DND-41 (cell line): ENCODE results near the gene ZSCAN10.

Source experiments
- ATAC-seq: fragments of 200-7000 bp; cut with Tn5 transposase; 3 replicates; pipeline ENCODE4 v1.9.1; 2021; ENCODE audit warnings: low read depth; ENCODE audit not compliant: insufficient read depth
- DNase-seq: peaks from one replicate; pipeline ENCODE4 v3.0.0-alpha.2; 2020
- H2AFZ ChIP-seq: 2 replicates; pipeline ENCODE4 v1.6.0; 2012; ENCODE audit warnings: low read depth, low read length
- H3K27ac ChIP-seq: 2 replicates; pipeline ENCODE4 v1.5.1; 2012; ENCODE audit warnings: low read length, inconsistent platforms
- H3K27me3 ChIP-seq: fragments of 200-600 bp; sonication (generic); 2 replicates; pipeline ENCODE4 v1.6.0; 2012; ENCODE audit warnings: low read length, mild to moderate bottlenecking, inconsistent platforms; ENCODE audit not compliant: insufficient read depth, poor library complexity
- H3K36me3 ChIP-seq: 2 replicates; pipeline ENCODE4 v1.5.1; 2012; ENCODE audit warnings: low read length, inconsistent platforms; ENCODE audit not compliant: insufficient read depth
- H3K4me1 ChIP-seq: 2 replicates; pipeline ENCODE4 v1.5.1; 2012; ENCODE audit warnings: mild to moderate bottlenecking, low read length; ENCODE audit not compliant: insufficient read depth
- H3K4me2 ChIP-seq: 2 replicates; pipeline ENCODE4 v1.6.0; 2012; ENCODE audit warnings: mild to moderate bottlenecking, moderate library complexity, low read length, inconsistent platforms; ENCODE audit not compliant: insufficient read depth
- H3K4me3 ChIP-seq, 2 experiments: fragments of 200-600 bp in 1 of 2; shearing (Covaris generic) in 1 of 2; 2 replicates each; pipeline ENCODE4 v1.5.1; 2012 to 2016; ENCODE audit warnings: inconsistent platforms in 2 of 2, low read length in 2 of 2, mild to moderate bottlenecking in 2 of 2, low read depth in 1 of 2, moderate library complexity in 1 of 2
- H3K79me2 ChIP-seq: 2 replicates; pipeline ENCODE4 v1.6.0; 2012; ENCODE audit warnings: low read length, inconsistent platforms; ENCODE audit not compliant: insufficient read depth
- H3K9ac ChIP-seq: 2 replicates; pipeline ENCODE4 v1.6.0; 2012; ENCODE audit warnings: low read depth, mild to moderate bottlenecking, inconsistent platforms, low read length, moderate library complexity
- H3K9me3 ChIP-seq: 2 replicates; pipeline ENCODE4 v1.5.1; 2012; ENCODE audit warnings: low read length, moderate library complexity, mild to moderate bottlenecking, inconsistent platforms; ENCODE audit not compliant: insufficient read depth, severe bottlenecking
- H4K20me1 ChIP-seq: 2 replicates; pipeline ENCODE4 v1.6.0; 2012; ENCODE audit warnings: low read length; ENCODE audit not compliant: insufficient read depth
- CTCF ChIP-seq: IDR thresholded peaks from 2 replicates; pipeline ENCODE4 v1.5.1; 2012; ENCODE audit warnings: borderline replicate concordance, low read length, moderate library complexity, mild to moderate bottlenecking; ENCODE audit not compliant: poor library complexity, severe bottlenecking; ENCODE audit errors: extremely low read depth
- EZH2 ChIP-seq: IDR thresholded peaks from 3 replicates; pipeline ENCODE4 v1.6.1; 2012; ENCODE audit warnings: borderline replicate concordance, low read depth, mild to moderate bottlenecking, moderate library complexity, low read length, inconsistent platforms; ENCODE audit not compliant: severe bottlenecking

ZSCAN10 gene

GRCh38 chr16:3059723-3060242, 39.3 kb downstream of the ZSCAN10 start:
- TF ChIP-seq CTCF (no peak), EZH2 (no peak)
- peak overlapping the region; percentile 83 for H3K4me2 ChIP-seq
- H3K27me3 ChIP-seq, result no peaks in the 10 kb centered on the region
- peaks cover 25% of the 10 kb centered on the region for H3K36me3 ChIP-seq
- H3K27ac ChIP-seq, result peak overlapping the region; percentile 90
- no peaks in the 10 kb centered on the region for H3K9me3 ChIP-seq
- no peak for ATAC-seq
- no peak for DNase-seq
- peak overlapping the region; percentile 51 to 74; a peak in 3 of 4 replicates for H3K4me3 ChIP-seq
- H4K20me1 ChIP-seq, result peaks cover 12% of the 10 kb centered on the region; the same call in 1 of the 2 replicates
- H3K79me2 ChIP-seq, result peaks cover 27% of the 10 kb centered on the region
- peak overlapping the region; percentile 83 for H3K9ac ChIP-seq
- peak overlapping the region; percentile 76 for H2AFZ ChIP-seq
- H3K4me1 ChIP-seq, result peaks cover 36% of the 10 kb centered on the region

GRCh38 chr16:3059041-3059722, 39.9 kb downstream of the ZSCAN10 start:
- Histone ChIP-seq H3K27me3 (no peaks in the 10 kb centered on the region), H3K9me3 (no peaks in the 10 kb centered on the region), H3K4me2 (peak overlapping the region; percentile 83), H3K4me3 (peak overlapping the region; percentile 51 to 74), H2AFZ (peak overlapping the region; percentile 76), H3K4me1 (peaks cover 31% of the 10 kb centered on the region), H3K27ac (peak overlapping the region; percentile 90), H3K79me2 (peaks cover 23% of the 10 kb centered on the region), H3K36me3 (peaks cover 31% of the 10 kb centered on the region), H3K9ac (peak overlapping the region; percentile 83), H4K20me1 (peaks cover 12% of the 10 kb centered on the region; the same call in 1 of the 2 replicates)
- DNase-seq (peak; percentile 88), ATAC-seq (peak; percentile 91)
- peak; percentile 83 for TF ChIP-seq CTCF
- TF ChIP-seq EZH2, result no peak

GRCh38 chr16:3058139-3059030, 40.7 kb downstream of the ZSCAN10 start:
- Histone ChIP-seq H3K36me3 (peaks cover 37% of the 10 kb centered on the region), H2AFZ (peak overlapping the region; percentile 61; the same call in 1 of the 2 replicates), H4K20me1 (peaks cover 15% of the 10 kb centered on the region; the same call in 1 of the 2 replicates), H3K9ac (peak overlapping the region; percentile 83), H3K4me3 (peak overlapping the region; percentile 51 to 74), H3K27ac (peak overlapping the region; percentile 81), H3K27me3 (no peaks in the 10 kb centered on the region), H3K4me2 (peak overlapping the region; percentile 83), H3K79me2 (peaks cover 23% of the 10 kb centered on the region), H3K9me3 (no peaks in the 10 kb centered on the region), H3K4me1 (peaks cover 32% of the 10 kb centered on the region)
- peak; percentile 31 for TF ChIP-seq CTCF
- no peak for TF ChIP-seq EZH2
- DNase-seq, result peak; percentile 55
- peak; percentile 28 for ATAC-seq
